Cardiac muscle cell (in vitro differentiated cells and primary cell): ENCODE data around the gene LCE7A. TPM values are rescaled to one million over a fixed set of nuclear protein-coding genes. Genes with fewer than 3 reads are reported as not detected.

Experiments used
- DNase-seq, 2 donors: peaks; one replicate each; pipeline versions ENCODE4 v3.0.0 to v3.0.0-alpha.2; 2010 to 2017; ENCODE audit warnings: low read depth in 1 of 2, low spot score in 1 of 2
- H3K27ac ChIP-seq: fragments of 200-600 bp; sonication (generic); 2 replicates; pipeline ENCODE4 v1.5.1; 2016
- H3K27me3 ChIP-seq: fragments of 200-600 bp; sonication (generic); 2 replicates; pipeline ENCODE4 v1.6.0; 2016; ENCODE audit warnings: control low read depth
- H3K36me3 ChIP-seq: fragments of 200-600 bp; sonication (generic); 2 replicates; pipeline ENCODE4 v1.5.1; 2016; ENCODE audit warnings: control low read depth
- H3K4me1 ChIP-seq: fragments of 200-600 bp; sonication (generic); 2 replicates; pipeline ENCODE4 v1.8.1; 2017; ENCODE audit warnings: low read depth, mild to moderate bottlenecking, mixed run types
- H3K4me3 ChIP-seq: fragments of 200-600 bp; sonication (generic); 2 replicates; pipeline ENCODE4 v1.5.1; 2016; ENCODE audit warnings: mild to moderate bottlenecking
- H3K9me3 ChIP-seq: fragments of 200-600 bp; sonication (generic); 2 replicates; pipeline ENCODE4 v1.5.1; 2017; ENCODE audit warnings: low read depth, mild to moderate bottlenecking, control low read depth
- polyA plus RNA-seq: library from polyadenylated mRNA; unstranded; fragments of >200 nt; fragmentation: Nextera tagmentation; extraction: Ambion mirVana; gene quantifications from 2 replicates; pipeline ENCODE4 v1.2.1, GENCODE V29; 2016
- total RNA-seq: library from RNA; depleted of rRNA; stranded (reverse); fragments of >200 nt; gene quantifications from 2 replicates; pipeline ENCODE4 v1.2.3, GENCODE V29; 2016
- TF ChIP-seq, protein P1 (sequence below): IDR thresholded peaks from 2 replicates; pipeline ENCODE4 v1.5.1; 2012; ENCODE audit warnings: low read depth, mild to moderate bottlenecking, low read length

LCE7A gene
- total and polyA plus RNA-seq, 2 experiments from 2014 or later: not detected

GRCh38 chr1:152827173-152827572 is 32.6 kb upstream of the LCE7A start, which contains the start of gene LCE1A:
Gene LCE1A (plus strand): TSS chr1:152827473. CDS start chr1:152827473, 0 bp downstream.
- Histone ChIP-seq H3K36me3 (no peaks in the 10 kb centered on the region), H3K4me1 (no peaks in the 10 kb centered on the region), H3K9me3 (peaks cover 2% of the 10 kb centered on the region), H3K27me3 (no peaks in the 10 kb centered on the region), H3K27ac (no peak within 1 kb of the TSS), H3K4me3 (no peak within 1 kb of the TSS)
- TF ChIP-seq, protein P1, sequence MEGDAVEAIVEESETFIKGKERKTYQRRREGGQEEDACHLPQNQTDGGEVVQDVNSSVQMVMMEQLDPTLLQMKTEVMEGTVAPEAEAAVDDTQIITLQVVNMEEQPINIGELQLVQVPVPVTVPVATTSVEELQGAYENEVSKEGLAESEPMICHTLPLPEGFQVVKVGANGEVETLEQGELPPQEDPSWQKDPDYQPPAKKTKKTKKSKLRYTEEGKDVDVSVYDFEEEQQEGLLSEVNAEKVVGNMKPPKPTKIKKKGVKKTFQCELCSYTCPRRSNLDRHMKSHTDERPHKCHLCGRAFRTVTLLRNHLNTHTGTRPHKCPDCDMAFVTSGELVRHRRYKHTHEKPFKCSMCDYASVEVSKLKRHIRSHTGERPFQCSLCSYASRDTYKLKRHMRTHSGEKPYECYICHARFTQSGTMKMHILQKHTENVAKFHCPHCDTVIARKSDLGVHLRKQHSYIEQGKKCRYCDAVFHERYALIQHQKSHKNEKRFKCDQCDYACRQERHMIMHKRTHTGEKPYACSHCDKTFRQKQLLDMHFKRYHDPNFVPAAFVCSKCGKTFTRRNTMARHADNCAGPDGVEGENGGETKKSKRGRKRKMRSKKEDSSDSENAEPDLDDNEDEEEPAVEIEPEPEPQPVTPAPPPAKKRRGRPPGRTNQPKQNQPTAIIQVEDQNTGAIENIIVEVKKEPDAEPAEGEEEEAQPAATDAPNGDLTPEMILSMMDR: no peak
- DNase-seq: no peak

GRCh38 chr1:152836870-152837269 is 22.9 kb upstream of the LCE7A start:
- DNase-seq: no peak
- Histone ChIP-seq H3K36me3 (no peaks in the 10 kb centered on the region), H3K27me3 (no peaks in the 10 kb centered on the region), H3K27ac (no peak overlapping the region), H3K4me3 (no peak overlapping the region), H3K4me1 (no peaks in the 10 kb centered on the region), H3K9me3 (no peaks in the 10 kb centered on the region)
- TF ChIP-seq, protein P1: no peak

DNA sequence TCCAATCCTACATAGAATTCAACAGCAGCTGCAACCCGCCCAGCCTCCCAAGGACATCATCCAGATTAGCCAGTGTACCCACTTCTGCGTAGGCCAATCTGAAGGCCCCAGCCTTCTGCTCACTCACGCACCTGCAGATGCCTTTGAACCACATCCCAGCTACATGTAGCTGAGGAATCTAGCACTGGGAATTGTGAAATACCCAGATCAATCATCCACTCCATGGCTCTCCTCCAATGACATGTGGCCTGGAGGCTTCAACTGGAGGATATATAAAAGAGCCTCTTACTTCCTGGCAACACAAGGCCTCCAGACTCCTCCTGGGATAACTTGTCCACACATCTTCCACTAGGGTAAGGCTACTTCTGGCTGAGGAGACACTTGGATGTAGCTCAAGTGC is 17.2 kb upstream of the LCE7A start, which contains the start of gene LCE6A:
Gene LCE6A, plus strand, starts transcription at position 301 of the 400 bp plus-strand sequence. CDS start 665 bp downstream, outside the sequence.
- no peak within 1 kb of the TSS for H3K27ac ChIP-seq
- no peak for DNase-seq
- no peaks in the 10 kb centered on the region for H3K27me3 ChIP-seq
- no peak within 1 kb of the TSS for H3K4me3 ChIP-seq
- no peaks in the 10 kb centered on the region for H3K36me3 ChIP-seq
- no peaks in the 10 kb centered on the region for H3K4me1 ChIP-seq
- H3K9me3 ChIP-seq: peaks cover 2% of the 10 kb centered on the region
- TF ChIP-seq, protein P1: no peak

DNA sequence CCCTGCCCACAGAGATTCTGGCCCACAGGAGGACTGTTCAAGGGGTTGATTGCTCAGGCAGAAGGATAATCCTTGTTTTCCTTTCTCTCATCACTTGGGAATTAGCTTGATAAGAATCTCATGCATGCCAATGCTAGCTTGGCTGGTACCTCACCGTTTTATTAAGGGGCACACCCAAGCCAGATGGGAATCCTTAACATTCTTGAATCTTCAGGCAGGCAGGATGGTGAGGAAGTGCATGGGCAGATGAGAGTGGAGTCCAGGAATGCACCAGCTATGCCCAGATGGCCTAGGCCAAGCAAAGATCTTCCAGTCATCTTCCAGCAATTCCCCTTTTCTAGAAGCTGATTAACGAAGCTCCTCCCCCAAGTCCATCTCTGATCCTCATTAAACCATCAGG is 4.1 kb upstream of the LCE7A start:
- Histone ChIP-seq H3K27me3 (no peaks in the 10 kb centered on the region), H3K4me3 (no peak overlapping the region), H3K36me3 (no peaks in the 10 kb centered on the region), H3K9me3 (no peaks in the 10 kb centered on the region), H3K27ac (no peak overlapping the region), H3K4me1 (no peaks in the 10 kb centered on the region)
- TF ChIP-seq, protein P1: no peak
- DNase-seq: no peak

- Histone ChIP-seq H3K36me3 (no peaks in the 10 kb centered on the region), H3K27me3 (no peaks in the 10 kb centered on the region), H3K4me1 (no peaks in the 10 kb centered on the region), H3K27ac (no peak overlapping the region), H3K9me3 (no peaks in the 10 kb centered on the region), H3K4me3 (no peak overlapping the region)
- no peak for DNase-seq
- TF ChIP-seq, protein P1: no peak
Observed at GRCh38 chr1:152858062-152858461, 1.7 kb upstream of the LCE7A start.

DNA sequence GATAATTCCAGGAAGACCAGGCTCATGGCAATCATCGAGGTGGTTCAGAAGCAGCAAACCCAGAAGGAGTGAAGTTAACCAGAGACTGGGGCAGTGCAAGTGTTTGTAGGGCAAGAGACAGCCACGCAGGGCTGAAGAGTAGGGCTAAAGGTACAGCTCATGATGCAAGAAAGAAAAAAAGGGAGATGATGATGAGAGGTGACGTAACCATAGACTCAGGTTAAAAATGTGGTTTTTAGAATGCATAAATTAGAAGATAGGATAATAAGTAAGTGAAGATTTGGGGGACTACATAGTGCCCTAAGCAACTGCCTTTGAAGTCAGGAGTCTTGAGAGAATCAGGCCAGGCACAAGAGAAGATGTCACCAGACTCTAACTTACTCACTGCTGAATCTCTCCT is 333 bp downstream of the LCE7A start:
- no peak for DNase-seq
- Histone ChIP-seq H3K36me3 (no peaks in the 10 kb centered on the region), H3K9me3 (no peaks in the 10 kb centered on the region), H3K27me3 (no peaks in the 10 kb centered on the region), H3K27ac (no peak overlapping the region), H3K4me1 (no peaks in the 10 kb centered on the region), H3K4me3 (no peak overlapping the region)
- TF ChIP-seq, protein P1: no peak
